DOHH2 (cell line): Measurements from ENCODE around the gene STIM2.

Experiments
- EZH2phosphoT487 ChIP-seq: fragments of 200-600 bp; sonication (generic); IDR thresholded peaks from 2 replicates; pipeline ENCODE4 v1.6.1; 2017; ENCODE audit warnings: borderline replicate concordance, mild to moderate bottlenecking, antibody characterized with exemption, low read length, moderate library complexity, mixed read lengths
- TF ChIP-seq, protein P1 (sequence below): fragments of 200-600 bp; sonication (generic); IDR thresholded peaks from one replicate; pipeline ENCODE4 v1.5.1; 2014; ENCODE audit warnings: antibody characterized with exemption, mild to moderate bottlenecking, low read depth, low read length; ENCODE audit not compliant: poor library complexity, severe bottlenecking

DNA sequence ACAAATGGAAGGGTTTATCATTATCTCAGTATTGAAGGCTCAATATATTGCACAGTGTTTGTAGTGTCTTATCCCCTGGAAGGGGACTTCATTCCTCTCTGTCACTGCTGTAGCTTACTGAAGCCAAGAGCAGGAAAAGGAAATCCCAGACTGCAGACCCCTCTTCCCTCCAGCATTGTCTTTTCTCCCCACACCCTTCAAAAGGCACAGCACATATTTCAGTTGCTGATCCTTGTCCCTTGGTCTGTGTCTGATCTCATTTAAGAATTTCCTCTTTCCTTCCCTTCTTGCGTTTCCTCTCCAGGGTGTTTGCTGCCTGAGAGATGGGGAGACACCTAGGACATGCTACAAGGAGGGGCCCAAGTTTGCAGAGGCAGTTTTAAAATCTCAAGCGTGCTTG, 40.1 kb downstream of the STIM2 start:
- TF ChIP-seq, protein P1, sequence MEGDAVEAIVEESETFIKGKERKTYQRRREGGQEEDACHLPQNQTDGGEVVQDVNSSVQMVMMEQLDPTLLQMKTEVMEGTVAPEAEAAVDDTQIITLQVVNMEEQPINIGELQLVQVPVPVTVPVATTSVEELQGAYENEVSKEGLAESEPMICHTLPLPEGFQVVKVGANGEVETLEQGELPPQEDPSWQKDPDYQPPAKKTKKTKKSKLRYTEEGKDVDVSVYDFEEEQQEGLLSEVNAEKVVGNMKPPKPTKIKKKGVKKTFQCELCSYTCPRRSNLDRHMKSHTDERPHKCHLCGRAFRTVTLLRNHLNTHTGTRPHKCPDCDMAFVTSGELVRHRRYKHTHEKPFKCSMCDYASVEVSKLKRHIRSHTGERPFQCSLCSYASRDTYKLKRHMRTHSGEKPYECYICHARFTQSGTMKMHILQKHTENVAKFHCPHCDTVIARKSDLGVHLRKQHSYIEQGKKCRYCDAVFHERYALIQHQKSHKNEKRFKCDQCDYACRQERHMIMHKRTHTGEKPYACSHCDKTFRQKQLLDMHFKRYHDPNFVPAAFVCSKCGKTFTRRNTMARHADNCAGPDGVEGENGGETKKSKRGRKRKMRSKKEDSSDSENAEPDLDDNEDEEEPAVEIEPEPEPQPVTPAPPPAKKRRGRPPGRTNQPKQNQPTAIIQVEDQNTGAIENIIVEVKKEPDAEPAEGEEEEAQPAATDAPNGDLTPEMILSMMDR = no peak
- TF ChIP-seq EZH2phosphoT487 = no peak
